HepG2 (cell line): Measurements from ENCODE around the gene PTEN.

Experiments
- BRD4 ChIP-seq: sonication (generic); formaldehyde crosslinking; IDR thresholded peaks from 2 replicates; pipeline ENCODE4 v1.4.0; 2020; ENCODE audit warnings: missing genetic modification reagents
- GLI4 ChIP-seq: sonication (generic); formaldehyde crosslinking; IDR thresholded peaks from 2 replicates; pipeline ENCODE4 v1.5.1; 2020; ENCODE audit warnings: missing genetic modification reagents, mild to moderate bottlenecking, moderate library complexity, borderline replicate concordance
- HES4 ChIP-seq: sonication (generic); formaldehyde crosslinking; IDR thresholded peaks from 2 replicates; pipeline ENCODE4 v1.9.0; 2021; ENCODE audit warnings: mild to moderate bottlenecking, missing genetic modification reagents, borderline replicate concordance
- NFE2L2 ChIP-seq: fragments of 150-350 bp; IDR thresholded peaks from 2 replicates; pipeline ENCODE4 v1.6.1; 2014; ENCODE audit warnings: low read length
- NFIC ChIP-seq: IDR thresholded peaks from 2 replicates; pipeline ENCODE4 v1.6.1; 2012; ENCODE audit warnings: mild to moderate bottlenecking, low read length, inconsistent platforms
- POLR2A ChIP-seq, 2 experiments: IDR thresholded peaks; 2 replicates each; pipeline ENCODE4 v1.6.1; 2011; ENCODE audit warnings: low read depth in 2 of 2, low read length in 2 of 2, mild to moderate bottlenecking in 1 of 2, moderate library complexity in 1 of 2; ENCODE audit not compliant: insufficient read depth in 1 of 2
- RBM39 ChIP-seq: fragments of 200-400 bp; formaldehyde crosslinking; IDR thresholded peaks from one replicate; pipeline ENCODE4 v1.6.1; 2018; ENCODE audit warnings: antibody characterized with exemption, mild to moderate bottlenecking, low read depth, low read length; ENCODE audit not compliant: poor library complexity, severe bottlenecking
- SP5 ChIP-seq: IDR thresholded peaks from 2 replicates; pipeline ENCODE4 v1.6.1; 2016; ENCODE audit warnings: low read depth, borderline replicate concordance
- SRSF9 ChIP-seq: fragments of 200-400 bp; formaldehyde crosslinking; IDR thresholded peaks from 2 replicates; pipeline ENCODE4 v1.6.1; 2018; ENCODE audit warnings: borderline replicate concordance, mild to moderate bottlenecking, low read depth, low read length; ENCODE audit not compliant: insufficient read depth, poor library complexity, severe bottlenecking
- SUZ12 ChIP-seq: fragments of 150-350 bp; IDR thresholded peaks from 2 replicates; pipeline ENCODE4 v1.6.1; 2014; ENCODE audit warnings: low read depth, low read length
- XRCC5 ChIP-seq: fragments of 200-400 bp; formaldehyde crosslinking; optimal IDR thresholded peaks from 2 replicates; pipeline ENCODE3; 2017; ENCODE audit warnings: mild to moderate bottlenecking, low read length
- ZSCAN29 ChIP-seq: sonication (generic); formaldehyde crosslinking; conservative IDR thresholded peaks from 2 replicates; pipeline ENCODE4 v1.4.0; 2020; ENCODE audit warnings: mild to moderate bottlenecking, missing genetic modification reagents
- TF ChIP-seq, protein P1 (sequence below): sonication (generic); formaldehyde crosslinking; IDR thresholded peaks from 2 replicates; pipeline ENCODE4 v1.8.1; 2022; ENCODE audit warnings: low read depth, mild to moderate bottlenecking, missing genetic modification reagents
- TF ChIP-seq, protein P2 (sequence below): sonication (generic); formaldehyde crosslinking; IDR thresholded peaks from 2 replicates; pipeline ENCODE4 v1.5.0; 2020; ENCODE audit warnings: mild to moderate bottlenecking, missing genetic modification reagents, moderate library complexity

GRCh38 chr10:87974130-87974529 lies 110.7 kb downstream of the PTEN start:
- TF ChIP-seq RBM39, result no peak
- TF ChIP-seq SUZ12, result no peak
- no peak for TF ChIP-seq BRD4
- no peak for TF ChIP-seq SP5
- TF ChIP-seq NFIC, result no peak
- TF ChIP-seq, protein P1, sequence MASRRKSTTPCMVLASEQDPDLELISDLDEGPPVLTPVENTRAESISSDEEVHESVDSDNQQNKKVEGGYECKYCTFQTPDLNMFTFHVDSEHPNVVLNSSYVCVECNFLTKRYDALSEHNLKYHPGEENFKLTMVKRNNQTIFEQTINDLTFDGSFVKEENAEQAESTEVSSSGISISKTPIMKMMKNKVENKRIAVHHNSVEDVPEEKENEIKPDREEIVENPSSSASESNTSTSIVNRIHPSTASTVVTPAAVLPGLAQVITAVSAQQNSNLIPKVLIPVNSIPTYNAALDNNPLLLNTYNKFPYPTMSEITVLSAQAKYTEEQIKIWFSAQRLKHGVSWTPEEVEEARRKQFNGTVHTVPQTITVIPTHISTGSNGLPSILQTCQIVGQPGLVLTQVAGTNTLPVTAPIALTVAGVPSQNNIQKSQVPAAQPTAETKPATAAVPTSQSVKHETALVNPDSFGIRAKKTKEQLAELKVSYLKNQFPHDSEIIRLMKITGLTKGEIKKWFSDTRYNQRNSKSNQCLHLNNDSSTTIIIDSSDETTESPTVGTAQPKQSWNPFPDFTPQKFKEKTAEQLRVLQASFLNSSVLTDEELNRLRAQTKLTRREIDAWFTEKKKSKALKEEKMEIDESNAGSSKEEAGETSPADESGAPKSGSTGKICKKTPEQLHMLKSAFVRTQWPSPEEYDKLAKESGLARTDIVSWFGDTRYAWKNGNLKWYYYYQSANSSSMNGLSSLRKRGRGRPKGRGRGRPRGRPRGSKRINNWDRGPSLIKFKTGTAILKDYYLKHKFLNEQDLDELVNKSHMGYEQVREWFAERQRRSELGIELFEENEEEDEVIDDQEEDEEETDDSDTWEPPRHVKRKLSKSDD (CRISPR knock-in tag), result no peak
- TF ChIP-seq GLI4 (CRISPR knock-in tag), result no peak
- no peak for TF ChIP-seq NFE2L2
- no peak for TF ChIP-seq SRSF9
- no peak for TF ChIP-seq ZSCAN29
- TF ChIP-seq HES4 (CRISPR knock-in tag), result no peak
- TF ChIP-seq, protein P2, sequence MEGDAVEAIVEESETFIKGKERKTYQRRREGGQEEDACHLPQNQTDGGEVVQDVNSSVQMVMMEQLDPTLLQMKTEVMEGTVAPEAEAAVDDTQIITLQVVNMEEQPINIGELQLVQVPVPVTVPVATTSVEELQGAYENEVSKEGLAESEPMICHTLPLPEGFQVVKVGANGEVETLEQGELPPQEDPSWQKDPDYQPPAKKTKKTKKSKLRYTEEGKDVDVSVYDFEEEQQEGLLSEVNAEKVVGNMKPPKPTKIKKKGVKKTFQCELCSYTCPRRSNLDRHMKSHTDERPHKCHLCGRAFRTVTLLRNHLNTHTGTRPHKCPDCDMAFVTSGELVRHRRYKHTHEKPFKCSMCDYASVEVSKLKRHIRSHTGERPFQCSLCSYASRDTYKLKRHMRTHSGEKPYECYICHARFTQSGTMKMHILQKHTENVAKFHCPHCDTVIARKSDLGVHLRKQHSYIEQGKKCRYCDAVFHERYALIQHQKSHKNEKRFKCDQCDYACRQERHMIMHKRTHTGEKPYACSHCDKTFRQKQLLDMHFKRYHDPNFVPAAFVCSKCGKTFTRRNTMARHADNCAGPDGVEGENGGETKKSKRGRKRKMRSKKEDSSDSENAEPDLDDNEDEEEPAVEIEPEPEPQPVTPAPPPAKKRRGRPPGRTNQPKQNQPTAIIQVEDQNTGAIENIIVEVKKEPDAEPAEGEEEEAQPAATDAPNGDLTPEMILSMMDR (CRISPR knock-in tag), result no peak
- no peak for TF ChIP-seq POLR2A (IDR thresholded peaks at IDR 0.05; ENCODE audit: insufficient read depth in 1 of 2, low read depth in 2 of 2, low read length in 2 of 2)
- TF ChIP-seq XRCC5, result no peak
